PFSK-1 (cell line): ENCODE measurements around the gene UVRAG.

Experiments
- FOXP2 ChIP-seq: optimal IDR thresholded peaks from 2 replicates; pipeline ENCODE3; 2011; ENCODE audit warnings: borderline replicate concordance, control low read depth, inconsistent platforms; ENCODE audit not compliant: insufficient read depth; ENCODE audit errors: extremely low read length, extremely low read depth
- POLR2AphosphoS5 ChIP-seq: IDR thresholded peaks from 2 replicates; pipeline ENCODE4 v1.6.1; 2012; ENCODE audit warnings: low read depth, mild to moderate bottlenecking, control low read depth, low read length, moderate library complexity
- SIN3A ChIP-seq: IDR thresholded peaks from 2 replicates; pipeline ENCODE4 v1.6.1; 2012; ENCODE audit warnings: mild to moderate bottlenecking, low read length, moderate library complexity, borderline replicate concordance; ENCODE audit not compliant: insufficient read depth
- TAF1 ChIP-seq: IDR thresholded peaks from 2 replicates; pipeline ENCODE4 v1.6.1; 2012; ENCODE audit warnings: low read length, control low read depth, borderline replicate concordance; ENCODE audit not compliant: insufficient read depth
- TF ChIP-seq, protein P1 (sequence below), 2 experiments: IDR thresholded peaks; 2 replicates each; pipeline versions ENCODE4 v1.6.1 to v1.8.0; 2011 to 2012; ENCODE audit warnings: low read depth in 2 of 2, low read length in 2 of 2, control low read depth in 1 of 2, inconsistent platforms in 1 of 2, mild to moderate bottlenecking in 1 of 2, moderate library complexity in 1 of 2; ENCODE audit not compliant: insufficient read depth in 1 of 2

Gene UVRAG

DNA sequence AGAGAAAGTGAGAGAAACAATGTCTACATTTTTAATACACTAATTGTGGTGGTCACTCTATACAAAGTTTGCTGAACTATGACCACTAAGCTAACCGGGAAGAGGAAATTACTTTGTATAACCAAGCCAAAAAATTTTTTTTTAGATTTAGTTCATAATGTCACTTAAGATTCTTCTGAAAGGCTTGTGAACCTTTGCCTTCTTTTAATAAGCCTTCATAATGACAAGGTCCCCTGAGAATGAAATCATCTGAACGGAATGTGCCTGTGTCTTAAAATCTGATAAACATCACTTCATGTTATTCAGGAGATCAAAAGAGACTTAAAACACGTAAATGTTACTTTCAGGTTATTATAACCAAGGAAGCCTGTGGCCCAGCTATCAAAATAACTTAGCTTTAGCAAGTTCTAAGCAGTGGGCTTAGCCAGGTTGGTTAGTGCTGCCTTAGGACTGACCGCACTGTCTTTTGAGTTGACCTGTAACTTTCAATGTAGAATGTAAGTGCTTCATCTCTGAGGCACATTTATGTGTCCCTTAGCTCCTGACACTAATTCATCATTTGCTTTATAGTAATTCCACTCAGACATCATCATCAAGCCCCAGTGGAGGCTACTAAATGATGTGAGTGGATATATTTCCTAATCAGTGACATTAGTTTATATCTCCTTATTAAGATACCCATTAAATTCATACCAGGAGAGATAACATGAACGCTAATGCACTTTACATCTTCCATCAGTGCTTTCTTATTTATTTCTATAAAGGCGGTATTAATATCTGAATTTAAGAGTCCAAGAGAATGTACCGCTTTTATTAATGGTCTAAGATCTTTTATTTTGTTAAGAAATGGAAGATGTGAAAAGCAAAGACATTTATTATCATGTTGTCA lies 268.8 kb downstream of the UVRAG start:
- TF ChIP-seq POLR2AphosphoS5 (no peak), TAF1 (no peak)

DNA sequence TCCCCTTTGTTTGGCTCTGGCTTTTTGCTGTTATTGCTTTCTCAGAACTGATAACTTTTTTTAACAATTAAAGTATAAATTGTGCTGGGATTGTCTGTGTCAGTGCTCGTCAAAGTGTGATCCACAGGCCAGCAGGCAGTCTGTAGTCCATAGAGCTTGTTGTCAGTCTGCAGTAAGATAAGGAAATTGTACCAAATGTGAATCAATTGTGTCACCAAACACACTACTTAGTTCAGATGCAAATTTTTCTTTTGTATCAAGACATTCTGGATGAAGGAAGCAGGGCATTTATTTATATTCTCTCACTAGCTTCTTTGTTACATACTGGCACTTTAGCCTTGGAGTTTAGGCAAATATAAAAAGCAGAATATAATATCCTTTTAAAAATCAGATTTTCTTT lies 270.3 kb downstream of the UVRAG start:
- no peak for TF ChIP-seq SIN3A
- TF ChIP-seq, protein P1, sequence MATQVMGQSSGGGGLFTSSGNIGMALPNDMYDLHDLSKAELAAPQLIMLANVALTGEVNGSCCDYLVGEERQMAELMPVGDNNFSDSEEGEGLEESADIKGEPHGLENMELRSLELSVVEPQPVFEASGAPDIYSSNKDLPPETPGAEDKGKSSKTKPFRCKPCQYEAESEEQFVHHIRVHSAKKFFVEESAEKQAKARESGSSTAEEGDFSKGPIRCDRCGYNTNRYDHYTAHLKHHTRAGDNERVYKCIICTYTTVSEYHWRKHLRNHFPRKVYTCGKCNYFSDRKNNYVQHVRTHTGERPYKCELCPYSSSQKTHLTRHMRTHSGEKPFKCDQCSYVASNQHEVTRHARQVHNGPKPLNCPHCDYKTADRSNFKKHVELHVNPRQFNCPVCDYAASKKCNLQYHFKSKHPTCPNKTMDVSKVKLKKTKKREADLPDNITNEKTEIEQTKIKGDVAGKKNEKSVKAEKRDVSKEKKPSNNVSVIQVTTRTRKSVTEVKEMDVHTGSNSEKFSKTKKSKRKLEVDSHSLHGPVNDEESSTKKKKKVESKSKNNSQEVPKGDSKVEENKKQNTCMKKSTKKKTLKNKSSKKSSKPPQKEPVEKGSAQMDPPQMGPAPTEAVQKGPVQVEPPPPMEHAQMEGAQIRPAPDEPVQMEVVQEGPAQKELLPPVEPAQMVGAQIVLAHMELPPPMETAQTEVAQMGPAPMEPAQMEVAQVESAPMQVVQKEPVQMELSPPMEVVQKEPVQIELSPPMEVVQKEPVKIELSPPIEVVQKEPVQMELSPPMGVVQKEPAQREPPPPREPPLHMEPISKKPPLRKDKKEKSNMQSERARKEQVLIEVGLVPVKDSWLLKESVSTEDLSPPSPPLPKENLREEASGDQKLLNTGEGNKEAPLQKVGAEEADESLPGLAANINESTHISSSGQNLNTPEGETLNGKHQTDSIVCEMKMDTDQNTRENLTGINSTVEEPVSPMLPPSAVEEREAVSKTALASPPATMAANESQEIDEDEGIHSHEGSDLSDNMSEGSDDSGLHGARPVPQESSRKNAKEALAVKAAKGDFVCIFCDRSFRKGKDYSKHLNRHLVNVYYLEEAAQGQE (IDR thresholded peaks at IDR 0.05; ENCODE audit: insufficient read depth in 1 of 2, low read depth in 2 of 2, low read length in 2 of 2), result no peak
- no peak for TF ChIP-seq FOXP2

DNA sequence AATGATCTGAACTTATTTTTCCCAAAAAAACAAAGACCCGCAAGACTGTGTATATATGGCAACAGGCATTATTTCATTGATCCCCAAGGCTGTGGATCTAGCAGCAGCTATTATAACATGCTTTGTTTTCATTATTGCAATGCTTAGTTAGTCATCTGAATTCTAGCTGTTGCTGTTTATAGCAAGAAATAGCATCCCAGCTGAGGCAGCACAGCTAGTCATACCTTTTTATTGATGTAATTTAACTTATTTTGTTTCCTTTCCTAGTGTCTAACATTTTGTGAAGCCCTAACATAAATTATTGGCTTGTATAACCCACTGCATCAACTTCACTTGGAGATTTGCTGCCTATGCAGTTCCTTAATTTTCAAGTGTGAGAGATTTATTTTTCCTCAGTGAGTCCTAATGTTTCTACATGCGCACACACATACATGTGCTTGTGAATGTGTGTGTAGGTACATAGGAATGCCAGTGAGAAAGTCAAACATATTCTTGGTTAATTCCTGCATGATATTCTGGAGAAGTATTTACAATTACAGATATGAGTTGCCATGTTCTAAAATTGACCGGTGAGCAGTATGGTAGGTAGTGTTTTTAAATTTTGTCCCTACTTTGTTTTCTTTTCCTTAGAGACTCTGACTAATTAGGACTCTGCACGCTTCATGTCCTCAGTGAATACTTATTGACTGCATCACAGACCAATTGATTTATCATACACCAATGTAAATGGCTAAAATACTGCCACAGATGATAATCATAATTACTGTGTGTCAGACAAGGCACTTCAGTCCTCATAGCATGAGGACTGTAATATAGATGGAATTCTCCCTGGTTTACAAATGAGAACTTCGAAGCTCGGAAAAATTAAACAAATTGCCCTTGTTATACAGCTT lies 272.0 kb downstream of the UVRAG start:
- no peak for TF ChIP-seq FOXP2
- TF ChIP-seq, protein P1 (IDR thresholded peaks at IDR 0.05; ENCODE audit: insufficient read depth in 1 of 2, low read depth in 2 of 2, low read length in 2 of 2), result no peak
- TF ChIP-seq SIN3A, result no peak
- TF ChIP-seq TAF1, result no peak
- no peak for TF ChIP-seq POLR2AphosphoS5

DNA sequence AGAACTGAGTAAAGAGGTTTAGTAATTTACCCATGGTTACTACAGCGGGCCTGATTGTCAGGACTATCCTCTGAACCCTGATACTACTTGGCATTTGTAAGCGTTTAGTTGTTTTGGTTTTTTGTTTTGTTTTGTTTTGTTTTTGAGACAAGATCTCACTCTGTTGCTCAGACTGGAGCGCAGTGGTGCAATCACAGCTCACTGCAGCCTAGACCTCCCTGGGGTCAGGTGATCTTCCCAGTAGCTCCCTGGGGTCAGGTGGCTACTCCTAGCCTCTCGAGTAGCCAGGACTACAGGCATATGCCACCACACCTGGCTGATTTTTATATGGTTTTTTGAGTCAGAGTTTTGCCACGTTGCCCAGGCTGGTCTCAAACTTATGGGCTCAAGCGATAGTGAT lies 272.7 kb downstream of the UVRAG start:
- no peak for TF ChIP-seq POLR2AphosphoS5
- TF ChIP-seq, protein P1 (IDR thresholded peaks at IDR 0.05; ENCODE audit: insufficient read depth in 1 of 2, low read depth in 2 of 2, low read length in 2 of 2), result no peak
- TF ChIP-seq FOXP2, result no peak
- no peak for TF ChIP-seq TAF1
- TF ChIP-seq SIN3A, result no peak

DNA sequence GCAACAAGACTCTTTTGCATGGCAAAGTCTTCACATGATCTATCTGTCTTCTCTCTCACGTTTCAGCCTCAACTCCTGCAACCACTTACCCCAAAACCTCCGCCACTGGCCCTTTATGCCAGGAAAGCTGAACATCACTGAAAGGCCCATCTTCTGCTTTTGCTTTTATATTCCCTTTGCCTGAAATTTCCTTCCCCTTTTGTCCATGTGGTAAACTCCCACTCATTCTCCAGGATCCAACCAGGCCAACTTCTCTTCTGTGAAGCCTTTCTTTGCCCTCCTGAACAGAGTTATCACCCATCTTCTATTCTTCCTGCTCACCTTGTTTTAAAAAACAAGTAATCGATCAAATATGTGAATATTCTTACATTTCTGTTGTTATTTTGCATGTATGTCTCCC lies 273.5 kb downstream of the UVRAG start:
- TF ChIP-seq FOXP2, result no peak
- TF ChIP-seq, protein P1 (IDR thresholded peaks at IDR 0.05; ENCODE audit: insufficient read depth in 1 of 2, low read depth in 2 of 2, low read length in 2 of 2), result no peak
- no peak for TF ChIP-seq POLR2AphosphoS5
- TF ChIP-seq SIN3A, result no peak
- no peak for TF ChIP-seq TAF1
